Muscle of leg (tissue), 11 donors: ENCODE results near the gene TREM2. TPM values are rescaled to one million over a fixed set of nuclear protein-coding genes. Genes with fewer than 3 reads are reported as not detected.
A peak's percentile ranks its signal among the peaks of the same experiment; 100 is the strongest.

Experiments used
- DNase-seq: peaks from one replicate; pipeline ENCODE4 v3.0.0; 2013
- H3K27ac ChIP-seq: one replicate; pipeline ENCODE4 v1.5.1; 2013; ENCODE audit warnings: mild to moderate bottlenecking, low read length, control low read depth
- H3K27me3 ChIP-seq: one replicate; pipeline ENCODE4 v1.6.1; 2013; ENCODE audit warnings: low read length; ENCODE audit not compliant: control insufficient read depth, insufficient read depth
- H3K36me3 ChIP-seq: one replicate; pipeline ENCODE4 v1.6.1; 2013; ENCODE audit warnings: low read length; ENCODE audit not compliant: control insufficient read depth, insufficient read depth
- H3K4me1 ChIP-seq: one replicate; pipeline ENCODE4 v1.6.1; 2013; ENCODE audit warnings: low read length; ENCODE audit not compliant: control insufficient read depth, insufficient read depth
- H3K4me3 ChIP-seq: one replicate; pipeline ENCODE4 v1.5.1; 2013; ENCODE audit warnings: low read length, control low read depth
- H3K9me3 ChIP-seq: replicated peaks from 2 replicates; pipeline ENCODE4 v1.6.1; 2013; ENCODE audit warnings: low read depth, low read length; ENCODE audit not compliant: control insufficient read depth
- WGBS: methylation state at CpG from one replicate; pipeline ENCODE4 v1.1.5; 2013; ENCODE audit warnings: missing lambda C conversion rate; ENCODE audit not compliant: insufficient coverage; 5-methylcytosine and 5-hydroxymethylcytosine counted together
- polyA plus RNA-seq, 8 donors: library from polyadenylated mRNA; unstranded; fragments of 120-200 nt; gene quantifications; one replicate each; pipeline versions ENCODE4 v1.2.1 to v1.2.3, GENCODE V29; 2013; ENCODE audit warnings: inconsistent platforms in 1 of 8, low replicate concordance in 1 of 8; ENCODE audit not compliant: insufficient read length in 8 of 8, insufficient read depth in 1 of 8
- total RNA-seq: library from RNA; stranded (reverse); fragments of 120-200 nt; gene quantifications from one replicate; pipeline ENCODE4 v1.2.4, GENCODE V29; 2013

The TREM2 gene
- total and polyA plus RNA-seq, 9 donors: 0.15 to 3.6 (median 0.71) TPM

DNA sequence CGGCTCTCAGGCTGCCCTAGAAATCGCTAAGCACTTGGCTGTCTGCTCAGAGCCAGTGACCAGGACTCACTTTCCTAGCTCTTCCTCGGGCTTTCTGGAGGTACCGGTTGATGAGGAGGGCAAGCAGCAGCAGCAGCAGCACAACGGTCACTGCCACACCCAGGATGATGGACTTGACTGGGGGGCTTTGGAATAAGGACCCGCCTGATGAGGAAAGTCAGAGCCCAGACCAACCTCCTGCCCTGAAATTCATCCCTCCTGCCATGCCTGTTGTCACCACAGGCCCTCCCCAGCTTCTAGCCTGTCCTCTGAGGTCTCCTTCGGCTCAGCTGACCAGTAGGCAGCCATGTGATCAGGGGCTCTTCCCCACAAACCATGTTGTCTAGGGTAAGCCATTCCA, 21.8 kb upstream of the TREM2 start:
- DNase-seq: no peak
- Histone ChIP-seq H3K27ac (no peak overlapping the region), H3K4me3 (no peak overlapping the region), H3K4me1 (peaks cover 8% of the 10 kb centered on the region), H3K27me3 (peaks cover 7% of the 10 kb centered on the region), H3K9me3 (no peaks in the 10 kb centered on the region), H3K36me3 (no peaks in the 10 kb centered on the region)
- 90% methylated on average over 5 of the region's 7 CpGs for WGBS

DNA sequence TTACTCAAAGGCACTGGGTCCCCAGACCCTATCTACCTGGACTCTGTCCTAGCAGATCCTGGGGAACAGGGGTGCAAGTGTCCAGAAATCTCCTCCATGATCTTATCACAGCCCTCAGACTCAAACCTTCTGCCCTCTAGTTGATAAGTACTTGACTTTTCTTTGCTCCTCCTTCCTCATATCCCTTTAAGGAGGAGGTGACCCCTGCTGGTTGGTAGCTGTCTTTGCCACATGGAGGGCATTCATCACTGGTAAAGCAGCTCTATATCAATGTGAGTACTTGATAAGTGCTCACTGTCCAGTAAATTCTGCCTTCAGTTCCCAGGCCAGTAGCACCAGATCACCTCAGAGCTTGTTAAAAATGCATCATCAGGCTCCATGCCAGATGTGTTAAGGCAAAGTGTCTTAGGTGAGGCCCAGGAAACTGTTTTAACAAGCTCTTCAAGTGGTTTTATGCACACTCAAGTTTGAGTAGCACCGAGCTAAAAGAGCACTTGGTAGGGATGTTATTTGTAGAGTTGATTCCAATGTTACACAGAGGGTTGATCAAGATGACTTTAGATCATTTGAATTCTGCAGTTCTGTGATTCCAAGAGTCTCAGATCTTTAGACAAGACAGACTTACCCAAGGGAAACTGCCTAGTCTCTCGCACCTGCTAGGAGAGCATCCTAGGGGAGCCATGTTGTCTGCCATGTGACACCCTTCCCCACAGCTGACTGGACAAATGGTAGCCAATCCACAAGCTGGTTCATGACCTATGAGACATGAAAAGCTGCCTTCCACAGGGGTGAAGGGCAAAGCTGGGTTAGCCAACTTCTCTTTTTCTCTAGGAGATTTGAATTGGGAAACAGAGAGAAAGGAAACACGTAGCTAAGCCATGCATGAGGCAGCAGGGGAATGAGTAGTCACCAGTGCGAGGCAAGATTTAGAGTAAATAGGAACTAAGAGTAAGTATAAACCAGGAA, 19.4 kb upstream of the TREM2 start:
- WGBS: no CpG with 5 or more reads among the region's 4 CpGs
- DNase-seq: peak; percentile 69
- no peak overlapping the region for H3K4me3 ChIP-seq
- H3K27me3 ChIP-seq: peaks cover 7% of the 10 kb centered on the region
- no peaks in the 10 kb centered on the region for H3K36me3 ChIP-seq
- H3K9me3 ChIP-seq: no peaks in the 10 kb centered on the region
- H3K27ac ChIP-seq: no peak overlapping the region
- peaks cover 8% of the 10 kb centered on the region for H3K4me1 ChIP-seq

DNA sequence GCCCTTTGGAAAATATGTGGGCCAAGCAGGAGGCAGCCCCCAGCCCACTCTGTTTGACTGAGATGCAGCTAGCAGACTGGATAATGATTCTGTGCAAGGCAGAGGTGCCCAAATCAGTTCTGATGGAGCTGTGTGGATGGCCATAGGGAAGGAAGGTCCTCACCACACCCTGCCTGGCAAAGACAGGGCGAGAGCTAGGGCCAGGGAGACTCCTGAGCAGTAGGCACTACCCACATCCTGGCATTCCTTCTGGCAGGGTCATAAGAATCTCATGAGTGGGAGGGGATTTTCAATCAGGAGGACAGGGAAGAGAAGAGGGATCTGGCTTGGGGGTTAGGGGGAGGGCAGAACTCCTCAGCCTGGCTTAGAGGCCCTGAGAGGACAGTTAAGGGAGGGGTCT, 18.6 kb upstream of the TREM2 start:
- H3K27ac ChIP-seq: no peak overlapping the region
- no CpG with 5 or more reads among the region's 1 CpG for WGBS
- no peak for DNase-seq

DNA sequence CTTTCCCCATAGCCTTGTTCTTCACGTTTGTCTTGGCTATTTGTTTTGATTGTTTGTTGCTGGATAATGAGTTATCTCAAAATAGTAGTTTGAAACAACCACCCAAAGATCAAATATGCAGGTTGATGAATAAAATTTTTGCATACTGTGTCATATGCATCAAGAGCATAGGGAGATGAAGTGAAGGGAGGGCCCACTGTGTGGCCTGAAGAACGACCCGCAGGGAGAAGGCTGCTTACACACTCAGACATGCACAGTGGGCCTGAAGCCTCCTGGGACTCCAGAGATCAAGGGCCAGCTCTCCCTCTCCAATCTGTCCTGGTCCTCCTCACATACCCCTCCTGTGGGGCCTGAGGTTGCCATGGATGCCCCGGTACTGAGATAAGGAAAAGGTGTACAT, 16.2 kb upstream of the TREM2 start:
- Histone ChIP-seq H3K27ac (no peak overlapping the region), H3K4me1 (no peaks in the 10 kb centered on the region), H3K9me3 (no peaks in the 10 kb centered on the region), H3K36me3 (no peaks in the 10 kb centered on the region), H3K4me3 (no peak overlapping the region), H3K27me3 (peaks cover 5% of the 10 kb centered on the region)
- WGBS: no CpG with 5 or more reads among the region's 4 CpGs
- DNase-seq: no peak

More for the DNA sequence above, 18.6 kb upstream of the TREM2 start:
- no peaks in the 10 kb centered on the region for H3K36me3 ChIP-seq
- H3K27me3 ChIP-seq: peaks cover 7% of the 10 kb centered on the region
- H3K4me3 ChIP-seq: no peak overlapping the region
- H3K4me1 ChIP-seq: peaks cover 8% of the 10 kb centered on the region
- H3K9me3 ChIP-seq: no peaks in the 10 kb centered on the region

GRCh38 chr6:41177695-41178094, 14.8 kb upstream of the TREM2 start:
- Histone ChIP-seq H3K4me1 (no peaks in the 10 kb centered on the region), H3K36me3 (no peaks in the 10 kb centered on the region), H3K4me3 (no peak overlapping the region), H3K9me3 (no peaks in the 10 kb centered on the region), H3K27me3 (peaks cover 5% of the 10 kb centered on the region), H3K27ac (no peak overlapping the region)
- DNase-seq: no peak
- no CpG with 5 or more reads among the region's 2 CpGs for WGBS

GRCh38 chr6:41177287-41177686, 14.4 kb upstream of the TREM2 start:
- H3K4me3 ChIP-seq: no peak overlapping the region
- peaks cover 5% of the 10 kb centered on the region for H3K27me3 ChIP-seq
- no peak overlapping the region for H3K27ac ChIP-seq
- H3K36me3 ChIP-seq: no peaks in the 10 kb centered on the region
- no peaks in the 10 kb centered on the region for H3K9me3 ChIP-seq
- DNase-seq: no peak
- H3K4me1 ChIP-seq: no peaks in the 10 kb centered on the region
- 71% methylated on average over 3 of the region's 3 CpGs for WGBS

DNA sequence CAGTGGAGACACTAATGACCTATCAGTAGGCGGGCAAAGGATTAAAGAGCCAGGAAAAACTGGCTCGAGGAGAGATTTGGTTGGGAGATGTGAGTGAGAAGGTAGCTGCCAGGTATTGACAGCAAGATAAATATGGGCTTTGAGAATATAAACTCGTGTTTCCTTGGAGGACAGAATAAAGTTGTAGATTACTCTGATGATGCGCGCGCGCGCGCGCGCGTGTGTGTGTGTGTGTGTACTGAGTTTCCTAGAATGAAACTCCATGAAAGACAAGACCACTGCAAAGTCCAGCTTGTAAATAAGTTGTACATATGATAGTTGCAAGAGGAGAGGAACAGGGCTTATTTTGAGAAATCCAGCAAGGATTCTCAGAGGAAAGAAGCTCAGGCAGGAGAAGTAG, 13.3 kb upstream of the TREM2 start:
- Histone ChIP-seq H3K4me1 (no peaks in the 10 kb centered on the region), H3K27me3 (peaks cover 9% of the 10 kb centered on the region), H3K4me3 (no peak overlapping the region), H3K27ac (no peak overlapping the region), H3K36me3 (no peaks in the 10 kb centered on the region), H3K9me3 (no peaks in the 10 kb centered on the region)
- no peak for DNase-seq
- 92% methylated on average over 12 of the region's 12 CpGs for WGBS

DNA sequence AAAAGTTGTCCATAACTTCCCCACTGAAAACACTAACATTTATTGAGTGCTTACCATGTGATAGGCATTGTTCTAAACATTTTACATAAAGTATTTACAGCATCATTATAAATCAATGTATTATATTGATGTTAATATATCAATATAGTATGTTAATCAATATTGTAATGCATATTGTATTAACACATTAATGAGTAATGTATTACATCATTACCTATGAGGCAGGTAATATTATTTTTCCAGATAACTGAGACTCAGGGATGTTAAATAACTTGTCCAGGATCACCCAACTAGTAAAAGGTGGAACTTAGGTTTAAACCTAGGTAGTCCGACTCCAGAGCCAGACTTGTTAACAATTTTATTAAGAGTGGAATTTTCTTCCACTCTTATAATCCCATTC, 12.2 kb upstream of the TREM2 start:
- H3K4me3 ChIP-seq: no peak overlapping the region
- H3K27me3 ChIP-seq: peaks cover 7% of the 10 kb centered on the region
- no peak overlapping the region for H3K27ac ChIP-seq
- WGBS: no CpG with 5 or more reads among the region's 1 CpG
- H3K36me3 ChIP-seq: no peaks in the 10 kb centered on the region
- H3K9me3 ChIP-seq: no peaks in the 10 kb centered on the region
- no peak for DNase-seq
- H3K4me1 ChIP-seq: no peaks in the 10 kb centered on the region

GRCh38 chr6:41174610-41175009, 11.7 kb upstream of the TREM2 start:
- 67% methylated on average over 1 of the region's 2 CpGs for WGBS
- peaks cover 7% of the 10 kb centered on the region for H3K27me3 ChIP-seq
- H3K36me3 ChIP-seq: no peaks in the 10 kb centered on the region
- no peak overlapping the region for H3K4me3 ChIP-seq
- H3K27ac ChIP-seq: no peak overlapping the region
- DNase-seq: no peak
- H3K4me1 ChIP-seq: no peaks in the 10 kb centered on the region
- H3K9me3 ChIP-seq: no peaks in the 10 kb centered on the region

GRCh38 chr6:41171908-41172307, 9.0 kb upstream of the TREM2 start:
- Histone ChIP-seq H3K9me3 (no peaks in the 10 kb centered on the region), H3K4me3 (no peak overlapping the region), H3K27ac (no peak overlapping the region), H3K36me3 (no peaks in the 10 kb centered on the region), H3K4me1 (no peaks in the 10 kb centered on the region), H3K27me3 (peaks cover 5% of the 10 kb centered on the region)
- no peak for DNase-seq
- no CpG with 5 or more reads among the region's 3 CpGs for WGBS
